IMR-90 (cell line): ENCODE results near the gene LRRC4C. TPM values are rescaled to one million over a fixed set of nuclear protein-coding genes. Genes with fewer than 3 reads are reported as not detected.

Experiments
- ATAC-seq: fragments of 200-7000 bp; cut with Tn5 transposase; 2 replicates; pipeline ENCODE4 v1.9.1; 2020; ENCODE audit warnings: low read depth, mild to moderate bottlenecking, moderate library complexity
- BruUV-seq: library from RNA; stranded (reverse); fragments of 400-500 nt; replicated peaks from 2 replicates; lab custom pipeline; 2021; lab: Mats Ljungman, UMichigan
- CTCF ChIA-PET: fragments of 300-600 bp; formaldehyde crosslinking; extraction: SDS; loops from one replicate; lab custom pipeline; 2021; ENCODE audit warnings: antibody characterized with exemption; lab: Yijun Ruan, JAX
- POLR2A ChIA-PET: fragments of 300-600 bp; sonication (Branson Sonifier 250); formaldehyde crosslinking; loops from one replicate; lab custom pipeline; 2022; ENCODE audit warnings: antibody characterized with exemption; ENCODE audit not compliant: unreplicated experiment; lab: Charles Lee
- DNase-seq: peaks from one replicate; pipeline ENCODE4 v3.0.0; 2013
- H2AFZ ChIP-seq: replicated peaks from 2 replicates; pipeline ENCODE3; 2013; ENCODE audit warnings: low read length, mild to moderate bottlenecking; ENCODE audit not compliant: poor library complexity
- H2AK5ac ChIP-seq: 2 replicates; pipeline ENCODE4 v1.6.1; 2013; ENCODE audit warnings: low read depth, low read length, inconsistent platforms
- H2AK9ac ChIP-seq: replicated peaks from 2 replicates; pipeline ENCODE3; 2013; ENCODE audit warnings: mild to moderate bottlenecking, low read depth, low read length, moderate library complexity; ENCODE audit not compliant: poor library complexity
- H2BK120ac ChIP-seq: 2 replicates; pipeline ENCODE4 v1.6.1; 2013; ENCODE audit warnings: low read depth, low read length, inconsistent platforms
- H2BK15ac ChIP-seq: 3 replicates; pipeline ENCODE4 v1.6.1; 2013; ENCODE audit warnings: low read depth, low read length, inconsistent platforms
- H2BK20ac ChIP-seq: 2 replicates; pipeline ENCODE4 v1.6.1; 2013; ENCODE audit warnings: low read depth, mild to moderate bottlenecking, inconsistent platforms, low read length, moderate library complexity
- H2BK5ac ChIP-seq: 2 replicates; pipeline ENCODE4 v1.6.1; 2013; ENCODE audit warnings: mild to moderate bottlenecking, low read depth, low read length, inconsistent platforms; ENCODE audit not compliant: poor library complexity, severe bottlenecking
- H3K14ac ChIP-seq: replicated peaks from 2 replicates; pipeline ENCODE4 v1.6.1; 2013; ENCODE audit warnings: low read depth, low read length, inconsistent platforms
- H3K18ac ChIP-seq: 2 replicates; pipeline ENCODE4 v1.6.1; 2013; ENCODE audit warnings: low read depth, low read length, control low read depth
- H3K23ac ChIP-seq: 2 replicates; pipeline ENCODE4 v1.6.1; 2013; ENCODE audit warnings: low read depth, low read length, inconsistent platforms
- H3K27ac ChIP-seq: 2 replicates; pipeline ENCODE4 v1.5.1; 2013; ENCODE audit warnings: mild to moderate bottlenecking, control low read depth, low read length; ENCODE audit not compliant: insufficient read depth
- H3K27me3 ChIP-seq: 2 replicates; pipeline ENCODE4 v1.6.1; 2013; ENCODE audit warnings: low read length; ENCODE audit not compliant: control insufficient read depth, insufficient read depth
- H3K36me3 ChIP-seq: 2 replicates; pipeline ENCODE4 v1.6.1; 2013; ENCODE audit warnings: low read length, mixed read lengths; ENCODE audit not compliant: control insufficient read depth, insufficient read depth
- H3K4ac ChIP-seq: 2 replicates; pipeline ENCODE4 v1.6.1; 2013; ENCODE audit warnings: low read depth, low read length, inconsistent platforms
- H3K4me1 ChIP-seq: 2 replicates; pipeline ENCODE4 v1.6.1; 2013; ENCODE audit warnings: low read length, mixed read lengths; ENCODE audit not compliant: control insufficient read depth, insufficient read depth
- H3K4me2 ChIP-seq: 2 replicates; pipeline ENCODE4 v1.6.1; 2013; ENCODE audit warnings: low read depth, mild to moderate bottlenecking, control low read depth, low read length, moderate library complexity
- H3K4me3 ChIP-seq: 2 replicates; pipeline ENCODE4 v1.5.1; 2013; ENCODE audit warnings: low read depth, mild to moderate bottlenecking, control low read depth, low read length, moderate library complexity; ENCODE audit not compliant: insufficient read depth
- H3K56ac ChIP-seq: 2 replicates; pipeline ENCODE4 v1.6.1; 2013; ENCODE audit warnings: low read length, inconsistent platforms; ENCODE audit not compliant: insufficient read depth; ENCODE audit errors: extremely low read depth
- H3K79me1 ChIP-seq, 2 experiments: 2 replicates each; pipeline ENCODE4 v1.6.1; 2013; ENCODE audit warnings: low read length in 2 of 2, inconsistent platforms in 1 of 2, low read depth in 1 of 2
- H3K9ac ChIP-seq: 2 replicates; pipeline ENCODE4 v1.6.1; 2013; ENCODE audit warnings: low read depth, low read length, control low read depth
- H3K9me1 ChIP-seq: 2 replicates; pipeline ENCODE4 v1.6.1; 2013; ENCODE audit warnings: low read length, inconsistent platforms; ENCODE audit not compliant: insufficient read depth
- H3K9me3 ChIP-seq: 2 replicates; pipeline ENCODE4 v1.6.1; 2013; ENCODE audit warnings: low read length; ENCODE audit not compliant: control insufficient read depth, insufficient read depth
- H4K20me1 ChIP-seq: 2 replicates; pipeline ENCODE4 v1.6.1; 2013; ENCODE audit warnings: low read length, inconsistent platforms; ENCODE audit not compliant: insufficient read depth
- H4K5ac ChIP-seq: 2 replicates; pipeline ENCODE4 v1.6.1; 2013; ENCODE audit warnings: mild to moderate bottlenecking, low read depth, low read length, control low read depth
- H4K8ac ChIP-seq, 2 experiments: 2 replicates each; pipeline ENCODE4 v1.6.1; 2013; ENCODE audit warnings: low read depth in 2 of 2, low read length in 2 of 2, control low read depth in 1 of 2, inconsistent platforms in 1 of 2
- H4K91ac ChIP-seq: 2 replicates; pipeline ENCODE4 v1.6.1; 2013; ENCODE audit warnings: low read depth, low read length, inconsistent platforms; ENCODE audit not compliant: insufficient read depth
- BHLHE40 ChIP-seq: fragments of 150-350 bp; IDR thresholded peaks from 2 replicates; pipeline ENCODE4 v1.6.1; 2016; ENCODE audit warnings: mild to moderate bottlenecking, low read depth, low read length
- SMC3 ChIP-seq: fragments of 150-350 bp; IDR thresholded peaks from 2 replicates; pipeline ENCODE4 v1.6.1; 2016; ENCODE audit warnings: low read depth, mild to moderate bottlenecking, antibody characterized with exemption, low read length, moderate library complexity
- WGBS, 2 experiments: methylation state at CpG; one replicate each; pipeline versions ENCODE4 v1.1.5 to v1.1.7; 2013; ENCODE audit warnings: missing lambda C conversion rate in 2 of 2; ENCODE audit not compliant: insufficient read length in 1 of 2; ENCODE audit errors: extremely low coverage in 2 of 2; 5-methylcytosine and 5-hydroxymethylcytosine counted together
- dilution Hi-C: fragments of 300-500 bp; cut with HindIII; formaldehyde crosslinking; loops from one replicate; pipeline ENCODE4 v1.14.3; 2018; ENCODE audit warnings: low sequenced_read_pairs; ENCODE audit not compliant: unreplicated experiment
- in situ Hi-C: fragments of 300-500 bp; cut with MboI; formaldehyde crosslinking; loops from 3 replicates; pipeline ENCODE4 v1.14.3; 2019; ENCODE audit warnings: low sequenced_read_pairs, inconsistent platforms, mixed read lengths
- intact Hi-C: fragments of 100-400 bp; cut with micrococcal nuclease; formaldehyde crosslinking; loops from 2 replicates; pipeline ENCODE4 v1.10.0; 2022
- polyA plus RNA-seq, 3 experiments: library from polyadenylated mRNA; depleted of rRNA; stranded (reverse); fragments of >200 nt; gene quantifications; 2 replicates each; pipeline ENCODE4 v1.2.3, GENCODE V29; 2012; ENCODE audit warnings: low replicate concordance in 1 of 3
- total RNA-seq: library from RNA; depleted of rRNA; stranded (reverse); fragments of >200 nt; gene quantifications from 2 replicates; pipeline ENCODE4 v1.2.3, GENCODE V29; 2012

LRRC4C gene
- total and polyA plus RNA-seq, 2 of the 4 experiments (the other 2 are of a cell fraction): under 0.01 to 0.03 TPM

GRCh38 chr11:41042688-41043087 lies 416.8 kb downstream of the LRRC4C start:
- no peak overlapping the region for H2AK5ac ChIP-seq
- CTCF ChIA-PET: no interaction called here
- dilution Hi-C loops: no loop called here
- in situ Hi-C loops: no loop called here
- no peak overlapping the region for H4K91ac ChIP-seq
- H3K9me3 ChIP-seq: peaks cover 3% of the 10 kb centered on the region; the same call in 1 of the 2 replicates
- POLR2A ChIA-PET: no interaction called here
- no peak overlapping the region for H2BK20ac ChIP-seq
- no peak overlapping the region for H3K23ac ChIP-seq
- DNase-seq: no peak
- no peak overlapping the region for H3K27ac ChIP-seq
- no peaks in the 10 kb centered on the region for H3K4me1 ChIP-seq
- no peak overlapping the region for H2BK5ac ChIP-seq
- no peak overlapping the region for H2BK15ac ChIP-seq
- no peaks in the 10 kb centered on the region for H3K27me3 ChIP-seq
- H3K9ac ChIP-seq: no peak overlapping the region
- H3K4ac ChIP-seq: no peak overlapping the region
- H4K20me1 ChIP-seq: no peaks in the 10 kb centered on the region
- WGBS, 2 experiments: no CpG with 5 or more reads among the region's 3 CpGs
- H2AK9ac ChIP-seq: no peak overlapping the region
- H3K56ac ChIP-seq: no peak overlapping the region
- BruUV-seq: no TSS peak
- no peak overlapping the region for H3K4me3 ChIP-seq
- H2BK120ac ChIP-seq: no peak overlapping the region
- intact Hi-C loops: no loop called here
- no peak overlapping the region for H3K18ac ChIP-seq
- no peak overlapping the region for H2AFZ ChIP-seq
- H3K9me1 ChIP-seq: no peaks in the 10 kb centered on the region
- no peak overlapping the region for H3K14ac ChIP-seq
- no peak overlapping the region for H4K8ac ChIP-seq
- no peak overlapping the region for H4K5ac ChIP-seq
- ATAC-seq: no peak
- no peak overlapping the region for H3K4me2 ChIP-seq
- no peaks in the 10 kb centered on the region for H3K36me3 ChIP-seq
- TF ChIP-seq BHLHE40: no peak
- no peak for TF ChIP-seq SMC3
- no peaks in the 10 kb centered on the region for H3K79me1 ChIP-seq
